GM19372 (cell line): ENCODE data around the gene PRDX6.
A peak's percentile ranks its signal among the peaks of the same experiment; 100 is the strongest.
"Not testable (repeated sequence)": the region's sequence is repeated elsewhere in the genome, so short reads cannot be mapped to it uniquely, and the experiment has no call there.

Experiments
- ATAC-seq: cut with Tn5 transposase; IDR thresholded peaks from one replicate; pipeline ENCODE4 v1.9.1; 2021; ENCODE audit warnings: mild to moderate bottlenecking, low read depth, moderate library complexity; ENCODE audit not compliant: unreplicated experiment

PRDX6 gene

DNA sequence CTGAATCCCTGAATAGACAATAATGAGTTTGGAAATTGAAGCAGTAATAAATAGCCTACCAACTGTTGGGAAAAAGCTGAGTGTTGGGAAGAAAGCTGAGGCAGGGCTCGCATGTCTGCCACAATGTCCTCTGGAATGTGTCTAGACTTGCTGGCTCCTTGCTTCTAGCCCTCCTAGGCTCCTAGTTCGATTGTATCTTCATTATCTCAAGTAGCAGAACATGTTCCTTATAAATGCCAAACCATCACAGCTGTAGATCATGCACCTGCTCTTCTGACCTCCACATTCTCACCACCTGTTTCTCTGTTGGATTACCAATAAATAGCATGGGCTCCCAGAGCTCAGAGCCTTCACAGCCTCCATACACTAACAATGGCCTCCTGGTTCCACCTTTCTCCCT lies 12.9 kb upstream of the PRDX6 start:
- not testable (repeated sequence) for ATAC-seq

DNA sequence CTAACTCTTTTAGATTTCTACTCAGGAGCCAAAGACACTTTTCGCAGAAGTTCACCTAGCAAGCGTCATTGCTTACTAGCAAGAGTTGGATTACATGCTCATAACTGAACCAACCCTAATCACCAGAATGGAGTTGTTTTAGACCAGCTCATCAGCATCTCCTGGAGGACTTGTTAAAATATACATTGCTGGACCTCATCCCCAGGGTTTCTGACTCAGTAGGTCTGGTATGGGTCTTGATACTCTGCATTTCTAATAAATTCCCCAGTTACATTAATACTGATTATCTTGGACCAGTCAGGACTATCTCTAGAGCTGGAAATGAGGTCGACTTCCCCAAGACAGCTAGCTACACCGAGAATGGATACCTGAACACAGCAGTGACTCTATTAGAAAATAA lies 9.7 kb upstream of the PRDX6 start:
- ATAC-seq = no peak

DNA sequence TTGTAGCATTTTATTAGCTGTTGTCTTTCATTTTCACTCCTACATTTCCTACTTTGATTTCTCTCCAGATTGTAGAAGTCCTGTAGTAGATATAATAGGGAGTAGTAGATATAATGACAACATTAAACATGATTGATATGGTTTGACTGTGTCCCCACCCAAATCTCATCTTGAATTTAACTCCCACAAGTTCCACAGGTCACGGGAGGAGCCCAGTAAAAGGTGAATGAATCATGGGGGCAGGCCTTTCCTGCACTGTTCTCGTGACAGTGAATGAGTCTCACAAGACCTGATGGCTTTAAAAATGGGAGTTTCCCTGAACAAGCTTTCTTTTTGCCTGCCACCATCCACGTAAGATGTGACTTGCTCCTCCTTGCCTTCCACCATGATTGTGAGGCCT lies 7.5 kb upstream of the PRDX6 start:
- no peak for ATAC-seq

DNA sequence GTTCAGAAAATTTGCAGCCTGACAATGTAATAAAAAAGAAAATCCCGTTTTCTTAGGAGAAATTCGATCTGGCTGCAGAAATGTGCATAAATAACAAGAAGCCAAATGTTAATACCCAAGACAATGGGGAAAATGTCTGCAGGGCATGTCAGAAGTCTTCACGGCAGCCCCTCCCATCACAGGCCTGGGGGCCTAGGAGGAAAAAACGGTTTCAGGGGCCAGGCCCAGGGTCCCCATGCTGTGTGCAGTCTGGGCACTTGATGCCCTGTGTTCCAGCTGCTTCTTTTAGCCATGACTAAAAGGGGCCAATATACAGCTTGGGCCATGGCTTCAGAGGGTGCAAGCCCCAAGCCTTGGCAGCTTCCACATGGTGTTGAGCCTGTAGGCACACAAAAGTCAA lies 6.5 kb upstream of the PRDX6 start:
- ATAC-seq = no peak

DNA sequence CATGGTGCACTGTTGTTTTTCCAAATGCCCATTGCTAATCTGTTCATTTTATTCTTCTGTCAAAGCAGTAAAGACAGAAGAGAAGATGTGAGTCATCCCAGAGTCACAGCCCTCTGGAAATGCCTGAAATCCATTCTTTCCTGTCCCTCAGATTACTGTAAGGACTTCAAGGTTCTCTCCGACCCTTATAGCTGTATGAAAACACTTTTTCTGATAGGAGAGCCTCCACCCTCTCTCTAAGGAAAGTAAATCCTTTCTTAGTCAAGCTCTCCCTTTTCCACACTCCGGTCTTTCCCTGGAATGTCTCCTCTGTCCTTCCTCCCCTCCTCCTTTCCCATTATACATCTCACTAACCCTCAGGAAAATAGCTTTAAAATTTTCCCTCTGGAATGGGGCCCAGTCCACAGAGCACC lies 3.5 kb upstream of the PRDX6 start:
- no peak for ATAC-seq

DNA sequence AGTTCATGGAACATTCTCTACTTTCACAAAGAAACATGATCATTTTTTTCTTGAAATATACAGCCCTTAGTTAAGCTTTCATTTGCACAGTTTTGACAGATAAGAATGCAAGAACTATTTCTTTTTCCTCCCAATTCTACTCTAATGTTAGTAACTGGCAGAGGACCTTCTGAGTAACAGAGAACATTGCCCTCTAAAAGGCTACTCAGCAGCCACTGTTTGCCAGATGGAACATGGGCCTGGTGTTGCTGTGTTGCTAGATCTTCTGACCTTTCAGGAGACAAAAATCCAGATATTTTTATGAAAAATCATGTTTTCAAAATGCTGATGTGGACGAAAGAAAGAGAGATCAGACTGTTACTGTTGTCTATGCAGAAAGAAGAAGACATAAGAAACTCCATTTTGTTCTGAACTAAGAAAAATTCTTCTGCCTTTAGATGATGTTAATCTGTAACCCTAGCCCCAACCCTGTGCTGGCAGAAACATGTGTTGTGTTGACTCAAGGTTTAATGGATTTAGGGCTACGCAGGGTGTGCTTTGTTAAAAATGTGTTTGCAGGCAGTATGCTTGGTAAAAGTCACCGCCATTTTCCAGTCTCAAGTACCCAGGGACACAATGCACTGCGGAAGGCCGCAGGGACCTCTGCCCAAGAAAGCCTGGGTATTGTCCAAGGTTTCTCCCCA lies 2.9 kb upstream of the PRDX6 start:
- ATAC-seq = no peak

DNA sequence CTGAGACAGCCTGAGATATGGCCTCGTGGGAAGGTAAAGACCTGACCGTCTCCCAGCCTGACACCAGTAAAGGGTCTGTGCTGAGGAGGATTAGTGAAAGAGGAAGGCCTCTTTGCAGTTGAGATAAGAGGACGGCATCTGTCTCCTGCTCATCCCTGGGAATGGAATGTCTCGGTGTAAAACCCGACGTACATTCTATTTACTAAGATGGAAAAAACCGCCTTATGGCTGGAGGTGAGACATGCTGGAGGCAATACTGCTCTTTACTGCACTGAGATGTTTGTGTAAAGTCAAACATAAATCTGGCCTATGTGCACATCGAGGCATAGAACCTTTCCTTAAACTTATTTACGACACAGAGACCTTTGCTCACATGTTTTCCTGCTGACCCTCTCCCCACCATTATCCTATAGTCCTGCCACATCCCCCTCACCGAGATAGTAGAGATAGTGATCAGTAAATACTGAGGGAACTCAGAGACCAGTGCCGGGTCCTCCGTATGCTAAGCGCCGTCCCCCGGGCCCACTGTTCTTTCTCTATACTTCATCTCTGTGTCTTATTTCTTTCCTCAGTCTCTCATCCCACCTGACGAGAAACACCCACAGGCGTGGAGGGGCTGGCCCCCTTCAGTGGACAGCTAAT lies 2.2 kb upstream of the PRDX6 start:
- ATAC-seq = not testable (repeated sequence)

DNA sequence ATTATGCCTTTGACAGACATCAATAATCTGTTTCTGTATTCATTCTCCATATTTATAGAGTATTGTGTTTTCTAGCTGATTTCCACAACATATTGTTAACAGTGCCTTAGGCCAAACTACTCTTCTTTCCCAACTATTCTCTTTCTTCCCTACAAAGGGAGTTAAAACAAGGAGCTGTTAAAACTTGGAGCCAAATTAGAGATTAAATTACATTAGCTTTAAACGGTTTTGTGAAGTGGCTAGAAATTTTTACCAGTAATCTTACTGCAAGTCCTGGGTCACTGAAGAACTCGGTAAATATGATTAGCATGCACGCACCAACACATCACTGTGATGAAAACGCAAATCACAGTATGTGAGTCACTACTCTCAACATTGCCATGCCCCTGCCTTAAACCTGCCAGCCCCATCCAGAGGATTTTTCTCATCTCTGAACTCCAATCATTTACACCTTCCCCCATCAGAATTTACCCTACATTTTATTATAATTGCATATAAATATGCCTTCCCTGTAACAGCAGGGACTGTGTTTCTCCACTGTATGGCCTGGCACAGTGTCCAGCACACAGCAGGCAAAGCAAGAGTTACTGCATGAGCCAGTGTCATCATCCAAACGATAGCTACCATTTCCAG lies 1.5 kb upstream of the PRDX6 start:
- ATAC-seq = no peak

DNA sequence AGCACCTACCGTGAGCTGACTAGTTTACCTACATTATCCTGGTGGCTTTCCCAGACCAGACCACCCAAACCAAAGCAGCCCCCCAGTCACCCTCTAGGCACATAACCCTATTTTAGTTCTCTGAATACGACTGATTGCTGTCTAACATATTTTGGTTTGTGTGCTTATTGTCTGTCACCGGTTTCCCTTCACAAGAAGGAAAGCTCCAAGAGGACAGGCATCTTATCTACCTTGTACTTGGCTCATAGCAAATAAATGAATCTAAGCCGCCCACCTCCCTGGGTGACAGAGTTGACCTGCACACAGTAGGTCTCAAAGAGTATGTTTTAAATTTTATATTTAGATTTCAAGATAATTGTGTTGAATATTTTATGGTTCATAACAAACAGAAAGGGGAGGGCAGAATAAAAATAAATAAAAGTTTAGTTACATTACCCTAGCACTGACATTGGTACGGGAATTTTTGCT lies 904 bp upstream of the PRDX6 start:
- no peak for ATAC-seq

DNA sequence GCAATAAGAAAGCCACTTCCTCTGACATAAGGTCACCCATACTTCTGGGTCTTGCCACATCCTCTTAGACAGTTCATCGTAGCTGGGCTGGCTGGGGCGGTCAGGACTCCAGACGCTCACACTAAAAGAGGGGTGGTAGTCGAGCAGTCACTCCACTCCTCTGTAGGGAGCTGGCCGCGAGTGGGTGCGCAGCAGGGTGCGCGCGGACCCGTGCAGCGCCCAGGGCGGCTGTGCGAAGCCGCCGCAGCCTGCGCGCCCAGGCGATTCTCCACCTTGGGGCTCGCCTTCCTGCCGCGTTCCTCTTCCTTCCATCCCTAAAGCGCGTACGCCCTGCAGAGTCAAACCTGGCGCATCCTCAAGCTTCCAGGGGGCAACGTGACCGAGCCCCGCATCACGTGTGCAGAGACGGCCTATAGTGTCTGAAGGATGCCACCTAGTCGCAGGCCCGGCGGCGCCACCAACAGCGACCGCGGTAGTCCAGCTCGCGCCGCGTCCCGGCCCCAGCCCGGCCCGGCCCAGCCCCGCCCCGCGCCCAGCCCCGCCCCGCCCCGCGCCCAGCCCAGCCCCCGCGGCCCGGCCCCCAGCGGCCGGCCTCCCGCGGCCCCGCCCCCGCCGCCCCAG lies 360 bp upstream of the PRDX6 start:
- ATAC-seq = peak; percentile 95

DNA sequence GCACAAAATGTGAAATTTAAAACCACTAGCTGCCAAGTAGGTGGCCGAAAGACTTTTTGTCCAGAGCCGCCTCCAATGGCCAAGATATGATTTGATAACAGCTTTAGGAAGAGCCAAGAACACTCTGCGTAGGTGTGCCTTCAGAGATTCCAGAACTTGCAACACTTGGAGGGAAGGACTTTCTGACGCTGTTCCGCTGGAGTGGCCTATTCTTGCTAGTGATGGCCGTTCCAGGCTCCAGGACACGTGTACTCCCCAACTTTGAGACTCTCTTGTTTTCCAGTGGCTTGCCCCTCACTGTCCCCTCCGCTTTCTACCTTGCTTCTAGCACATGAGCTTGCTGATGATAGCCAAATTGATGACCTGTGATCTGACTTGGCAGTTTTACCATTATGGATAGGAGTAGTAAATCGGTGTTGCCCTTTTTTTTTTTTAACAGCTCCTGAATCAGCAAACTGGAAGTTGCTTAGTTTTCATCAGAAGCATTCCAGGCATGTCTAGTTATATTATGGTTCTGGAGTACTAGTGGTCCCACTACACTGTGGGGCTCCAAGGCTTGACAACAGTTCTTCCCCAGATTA lies 1.0 kb downstream of the PRDX6 start:
- no peak for ATAC-seq

DNA sequence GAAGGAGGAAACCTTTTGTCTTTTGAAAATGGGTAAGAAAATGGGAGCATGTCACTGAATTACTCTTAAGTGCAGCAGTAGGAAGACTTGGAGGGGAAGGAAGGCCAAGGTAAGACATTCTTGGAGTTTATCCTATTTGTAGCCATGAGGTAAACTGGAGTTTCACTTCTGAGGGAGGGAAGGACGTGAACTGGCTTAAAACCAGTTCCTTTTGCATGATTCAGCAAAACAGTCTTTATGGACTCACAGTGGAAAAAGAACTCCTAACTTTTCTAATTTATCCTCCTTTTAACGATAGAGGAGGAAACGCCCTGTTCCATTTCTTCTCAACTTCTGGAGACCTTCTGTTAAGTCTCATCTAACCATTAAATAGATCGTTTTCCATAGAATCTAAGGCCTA lies 2.5 kb downstream of the PRDX6 start:
- ATAC-seq = no peak

DNA sequence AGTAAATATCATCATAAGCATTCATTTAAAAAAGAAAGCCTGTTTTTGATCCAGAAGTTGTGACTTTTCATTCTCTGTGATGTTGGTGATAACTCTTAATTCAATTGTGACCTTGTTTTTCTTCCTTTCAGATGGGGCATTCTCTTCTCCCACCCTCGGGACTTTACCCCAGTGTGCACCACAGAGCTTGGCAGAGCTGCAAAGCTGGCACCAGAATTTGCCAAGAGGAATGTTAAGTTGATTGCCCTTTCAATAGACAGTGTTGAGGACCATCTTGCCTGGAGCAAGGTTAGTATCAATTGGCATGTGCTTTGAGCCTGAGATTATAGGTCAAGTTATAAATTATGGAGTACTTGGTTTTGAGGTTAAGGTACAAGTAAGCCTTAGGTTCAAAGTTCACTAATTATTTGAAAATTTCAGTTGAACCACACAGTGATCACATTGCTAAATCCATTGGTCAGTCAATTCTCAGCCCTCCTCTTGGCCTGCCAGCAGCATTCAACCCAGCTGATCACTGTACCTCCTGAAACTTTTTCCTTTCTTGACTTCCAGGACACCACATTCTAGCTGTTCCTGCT lies 4.1 kb downstream of the PRDX6 start:
- ATAC-seq = no peak

DNA sequence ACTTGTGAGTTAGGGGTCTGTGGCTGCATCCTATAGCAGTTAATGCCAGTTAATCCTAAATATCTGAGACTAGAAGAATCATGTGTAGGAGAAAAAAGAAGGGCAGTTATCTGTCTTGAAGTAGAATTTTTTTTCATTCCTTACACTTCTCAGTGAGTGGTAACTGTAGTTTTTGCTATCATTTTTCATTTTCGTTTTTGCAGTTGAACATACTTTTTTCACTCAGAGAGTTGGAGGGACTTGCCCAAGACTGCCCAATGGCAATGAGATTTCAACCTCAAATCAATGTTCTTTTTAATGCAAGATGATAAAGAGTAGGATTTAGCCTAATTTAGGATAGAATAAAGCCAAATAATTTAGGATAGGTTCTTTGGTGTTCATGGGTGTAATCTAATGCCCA lies 5.5 kb downstream of the PRDX6 start:
- no peak for ATAC-seq

DNA sequence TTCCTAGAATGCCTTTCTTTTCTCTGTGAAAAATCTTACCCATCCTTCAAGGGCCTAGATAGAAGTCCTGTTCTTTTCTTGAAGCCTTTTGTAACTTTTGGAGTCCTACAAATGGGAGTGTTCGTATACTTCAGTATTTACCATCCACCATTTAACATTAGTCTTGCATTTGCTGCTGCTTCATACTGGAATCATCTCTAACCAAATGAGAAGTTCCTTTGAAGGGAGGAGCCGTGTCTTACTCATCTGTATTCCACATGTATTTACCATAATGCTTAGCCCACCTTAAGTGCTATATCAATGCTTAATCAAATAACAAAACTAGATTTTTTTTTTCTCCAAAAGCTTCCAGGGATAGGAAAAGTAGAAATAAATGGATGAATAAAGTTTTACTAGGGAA lies 7.1 kb downstream of the PRDX6 start:
- no peak for ATAC-seq

DNA sequence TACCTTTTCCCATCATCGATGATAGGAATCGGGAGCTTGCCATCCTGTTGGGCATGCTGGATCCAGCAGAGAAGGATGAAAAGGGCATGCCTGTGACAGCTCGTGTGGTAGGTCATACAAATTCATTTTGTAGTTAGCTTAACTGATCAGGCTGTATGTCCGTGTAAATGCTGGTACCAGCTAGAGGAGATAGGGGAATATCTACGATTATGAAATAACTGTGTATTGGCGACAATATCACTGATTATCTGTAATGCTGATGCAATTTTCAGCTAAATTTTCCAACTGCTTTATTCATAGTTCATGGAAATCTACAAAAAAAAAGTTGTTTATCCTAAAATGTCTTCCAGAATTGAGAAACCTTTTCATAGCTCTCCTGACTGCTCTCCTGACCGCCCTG lies 8.3 kb downstream of the PRDX6 start:
- ATAC-seq = no peak

DNA sequence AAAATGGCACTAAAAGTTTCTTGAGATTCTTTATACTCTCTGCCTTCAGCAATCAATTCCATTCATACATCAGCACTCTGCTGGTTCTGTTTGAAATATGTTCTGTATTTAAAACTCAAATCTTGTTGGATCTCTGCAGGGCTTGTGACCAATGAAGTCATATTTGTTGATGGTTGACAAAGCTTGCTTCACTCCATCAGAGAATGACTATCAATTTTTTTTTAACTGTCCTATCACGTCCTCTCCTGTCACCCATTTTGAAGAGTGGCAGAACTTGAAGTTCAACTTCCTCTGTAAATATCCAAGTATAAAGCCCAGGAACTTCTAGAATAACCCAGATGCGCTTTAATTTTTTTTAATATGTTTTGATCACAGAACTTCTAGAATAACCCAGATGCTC lies 10.9 kb downstream of the PRDX6 start:
- ATAC-seq = no peak

DNA sequence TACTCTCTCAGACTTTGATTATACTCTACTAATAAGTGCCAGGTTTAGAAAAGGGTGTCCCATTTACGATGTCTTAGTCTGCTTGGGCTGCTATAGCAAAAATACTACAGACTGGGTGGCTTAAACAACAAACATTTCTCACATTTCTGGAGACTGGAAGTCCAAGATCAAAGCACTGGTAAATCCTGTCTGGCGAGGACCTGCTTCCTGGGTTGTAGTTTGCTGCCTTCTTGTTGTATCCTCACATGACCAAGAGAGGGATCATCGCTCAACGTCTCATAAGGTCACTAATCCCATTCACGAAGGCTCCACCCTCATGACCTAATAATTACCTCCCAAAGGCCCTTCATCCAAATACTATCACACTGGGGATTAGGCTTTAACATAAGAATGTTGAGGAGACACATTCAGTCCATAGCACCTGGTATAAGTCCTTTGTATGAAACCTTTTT lies 12.0 kb downstream of the PRDX6 start:
- no peak for ATAC-seq

DNA sequence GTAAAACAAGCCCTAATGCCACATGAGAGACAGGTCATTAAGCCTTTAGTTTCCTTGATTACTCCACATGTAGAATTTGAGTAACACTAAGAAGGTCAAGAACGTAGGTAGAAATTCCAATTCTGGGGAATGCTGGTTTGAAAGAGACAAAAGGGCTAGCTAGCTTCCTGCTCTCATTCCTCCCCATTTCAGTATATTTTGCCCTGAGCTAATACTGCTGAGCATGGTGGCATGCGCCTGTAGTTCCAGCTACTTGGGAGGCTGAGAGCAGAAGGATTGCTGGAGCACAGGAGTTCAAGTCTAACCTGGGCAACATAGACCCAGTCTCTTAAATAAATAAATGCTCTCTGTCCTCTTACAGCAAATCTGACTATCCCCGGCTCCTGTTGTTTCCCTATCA lies 12.8 kb downstream of the PRDX6 start:
- no peak for ATAC-seq

DNA sequence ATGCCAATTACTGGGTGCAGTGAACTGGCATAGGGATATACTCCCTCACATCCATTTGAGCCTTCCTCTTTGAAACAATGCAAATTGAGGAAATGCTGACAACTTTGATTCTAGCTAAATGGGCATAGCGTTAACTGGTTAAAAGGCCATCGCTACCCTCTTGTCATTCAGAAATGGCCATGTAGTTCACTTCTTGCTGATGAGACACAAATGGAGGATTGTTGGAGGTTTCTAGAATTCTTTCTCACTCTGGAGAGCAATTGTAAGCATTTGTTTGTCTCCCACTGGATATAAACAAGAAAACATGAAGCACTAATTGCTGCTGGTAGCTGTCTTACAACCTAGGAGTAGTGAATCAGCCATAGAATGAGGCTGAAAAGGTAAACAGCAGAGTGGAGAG lies 14.4 kb downstream of the PRDX6 start:
- ATAC-seq = no peak

DNA sequence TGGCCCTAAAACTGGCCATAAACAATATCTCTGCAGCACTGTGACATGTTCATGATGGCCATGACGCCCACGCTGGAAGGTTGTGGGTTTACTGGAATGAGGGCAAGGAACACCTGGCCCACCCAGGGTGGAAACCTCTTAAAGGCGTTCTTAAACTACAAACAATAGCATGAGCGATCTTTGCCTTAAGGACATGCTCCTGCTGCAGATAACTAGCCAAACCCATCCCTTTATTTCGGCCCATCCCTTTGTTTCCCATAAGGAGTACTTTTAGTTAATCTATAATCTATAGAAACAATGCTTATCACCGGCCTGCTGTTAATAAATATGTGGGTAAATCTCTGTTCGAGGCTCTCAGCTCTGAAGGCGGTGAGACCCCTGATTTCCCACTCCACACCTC lies 16.0 kb downstream of the PRDX6 start:
- not testable (repeated sequence) for ATAC-seq
